ENCODE measurements around the gene DAPK1.

DAPK1 gene

GRCh38 chr9:87635656-87636501 is 138.2 kb downstream of the DAPK1 start:
- Histone ChIP-seq H3K9me3 (ENCODE audit: control insufficient read depth, insufficient read depth, low read depth, low read length) (no peaks in the 10 kb centered on the region), H3K27ac (ENCODE audit: extremely low read depth, low read depth, low read length) (no peak overlapping the region), H3K36me3 (ENCODE audit: control insufficient read depth in 2 of 2, insufficient read depth in 1 of 2, low read length in 2 of 2) (peaks cover 0 to 27% of the 10 kb centered on the region in 2 experiments; a peak in 1 of 3 replicates), H3K4me3 (ENCODE audit: low read depth, low read length) (no peak overlapping the region), H3K4me1 (ENCODE audit: control insufficient read depth, insufficient read depth, low read length) (peaks cover 13% of the 10 kb centered on the region)
- ChIA-PET POLR2A (no interaction called here), CTCF (no interaction called here)
- TF ChIP-seq ZBTB8A (tag by site-specific recombination; IDR thresholded peaks at IDR 0.05) (no peak), ZNF26 (tag by site-specific recombination; IDR thresholded peaks at IDR 0.05) (no peak), ZNF510 (tag by site-specific recombination; IDR thresholded peaks at IDR 0.05; ENCODE audit: insufficient replicate concordance) (no peak), ZNF776 (tag by site-specific recombination; IDR thresholded peaks at IDR 0.05; ENCODE audit: borderline replicate concordance) (no peak), PBX3 (CRISPR knock-in tag; IDR thresholded peaks at IDR 0.05) (no peak), OSR2 (tag by site-specific recombination; IDR thresholded peaks at IDR 0.05) (no peak), ZBTB48 (tag by site-specific recombination; IDR thresholded peaks at IDR 0.05) (no peak), KLF7 (tag by site-specific recombination; IDR thresholded peaks at IDR 0.05; ENCODE audit: borderline replicate concordance) (no peak), EGR2 (tag by site-specific recombination; IDR thresholded peaks at IDR 0.05; ENCODE audit: low read depth) (0 out of 2 replicates have a peak, but pooled peaks have one; percentile 18), ZFHX2 (tag by site-specific recombination; conservative IDR thresholded peaks at IDR 0.05) (peak; percentile 32; the same call in 1 of the 2 replicates), ZXDB (tag by site-specific recombination; IDR thresholded peaks at IDR 0.05) (no peak), WT1 (tag by site-specific recombination; IDR thresholded peaks at IDR 0.05) (no peak), HOXD13 (CRISPR knock-in tag; IDR thresholded peaks at IDR 0.05; ENCODE audit: borderline replicate concordance) (0 out of 2 replicates have a peak, but pooled peaks have one; percentile 35), ZNF645 (tag by site-specific recombination; IDR thresholded peaks at IDR 0.05) (no peak), BCL11B (tag by site-specific recombination; IDR thresholded peaks at IDR 0.05; ENCODE audit: low read depth) (no peak), ZNF114 (tag by site-specific recombination; IDR thresholded peaks at IDR 0.05) (no peak), ZNF449 (tag by site-specific recombination; IDR thresholded peaks at IDR 0.05) (no peak), KLF16 (tag by site-specific recombination; IDR thresholded peaks at IDR 0.05) (no peak), ZNF529 (tag by site-specific recombination; IDR thresholded peaks at IDR 0.05; ENCODE audit: insufficient replicate concordance) (no peak), ZNF768 (tag by site-specific recombination; IDR thresholded peaks at IDR 0.05) (no peak), ZNF518A (tag by site-specific recombination; conservative IDR thresholded peaks at IDR 0.05; ENCODE audit: low read depth) (no peak), IKZF3 (tag by site-specific recombination; IDR thresholded peaks at IDR 0.05) (no peak), ZNF16 (tag by site-specific recombination; IDR thresholded peaks at IDR 0.05; ENCODE audit: low read depth) (no peak), ZNF571 (tag by site-specific recombination; IDR thresholded peaks at IDR 0.05) (no peak), ZFP41 (tag by site-specific recombination; IDR thresholded peaks at IDR 0.05; ENCODE audit: borderline replicate concordance) (no peak), GLIS1 (tag by site-specific recombination; IDR thresholded peaks at IDR 0.05) (peak; percentile 68)
